ENCODE results near the gene PCDH8.

DNA sequence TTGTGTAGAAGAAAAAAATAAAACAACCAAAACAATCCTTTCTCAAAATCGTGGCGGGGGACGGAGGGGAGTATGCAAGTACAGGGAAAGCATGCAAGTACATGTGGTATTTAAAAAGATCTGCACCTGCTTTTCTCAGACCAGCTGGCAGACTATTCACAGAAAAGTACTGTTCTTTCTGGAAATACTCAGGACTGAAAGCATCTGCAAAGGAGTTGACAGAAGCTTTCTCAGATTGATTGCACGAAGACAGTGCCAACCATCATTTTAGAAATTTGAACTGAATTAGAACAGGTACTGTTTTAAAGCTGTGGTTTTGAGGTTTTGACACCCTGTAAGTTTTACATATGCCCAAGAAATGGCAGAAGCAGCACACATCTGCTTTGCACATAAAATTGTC is 19.8 kb upstream of the PCDH8 start:
- TF ChIP-seq POLR2A (IDR thresholded peaks at IDR 0.05; ENCODE audit: low read depth), result no peak
- no peak for TF ChIP-seq POLR2AphosphoS5 (IDR thresholded peaks at IDR 0.05)

All from esophagus muscularis mucosa (tissue), 2 donors.